Loucy (cell line): ENCODE measurements around the gene FXYD3.
"Not testable (repeated sequence)": the region's sequence is repeated elsewhere in the genome, so short reads cannot be mapped to it uniquely, and the experiment has no call there.

Experiments used
- CTCF ChIP-seq: fragments of 200-600 bp; sonication (generic); conservative IDR thresholded peaks from 2 replicates; pipeline ENCODE4 v1.5.1; 2014; ENCODE audit warnings: mild to moderate bottlenecking, antibody characterized with exemption, low read length
- EZH2phosphoT487 ChIP-seq: fragments of 200-600 bp; IDR thresholded peaks from 2 replicates; pipeline ENCODE4 v1.6.1; 2018; ENCODE audit warnings: antibody characterized with exemption, mild to moderate bottlenecking, moderate library complexity, borderline replicate concordance

GRCh38 chr19:35101949-35102348 is 13.7 kb upstream of the FXYD3 start:
- not testable (repeated sequence) for TF ChIP-seq EZH2phosphoT487, CTCF
